ENCODE data around the gene CD300C.
"Not testable (repeated sequence)": the region's sequence is repeated elsewhere in the genome, so short reads cannot be mapped to it uniquely, and the experiment has no call there.

CD300C gene

GRCh38 chr17:74561586-74561985 is 15.7 kb upstream of the CD300C start:
- no peak for ATAC-seq
- no peak for DNase-seq

- DNase-seq: no peak
- no peak for ATAC-seq
Observed at GRCh38 chr17:74558882-74559519, 13.1 kb upstream of the CD300C start.

- ATAC-seq, DNase-seq: not testable (repeated sequence)
Observed at GRCh38 chr17:74558402-74558801, 12.5 kb upstream of the CD300C start.

GRCh38 chr17:74555427-74555940 is 9.6 kb upstream of the CD300C start:
- no peak for ATAC-seq
- no peak for DNase-seq

- no peak for ATAC-seq
- DNase-seq: no peak
Observed at GRCh38 chr17:74554909-74555308, 9.0 kb upstream of the CD300C start.

- ATAC-seq: no peak
- no peak for DNase-seq
Observed at GRCh38 chr17:74552037-74552436, 6.1 kb upstream of the CD300C start.

GRCh38 chr17:74550602-74551001 is 4.7 kb upstream of the CD300C start:
- ATAC-seq: no peak
- DNase-seq: no peak

- DNase-seq: no peak
- ATAC-seq: no peak
Observed at GRCh38 chr17:74549343-74549742, 3.4 kb upstream of the CD300C start.

- no peak for ATAC-seq
- no peak for DNase-seq
Observed at GRCh38 chr17:74547736-74548135, 1.8 kb upstream of the CD300C start.

- no peak for ATAC-seq
- no peak for DNase-seq
Observed at GRCh38 chr17:74547264-74547663, 1.3 kb upstream of the CD300C start.

GRCh38 chr17:74546586-74546985 is 671 bp upstream of the CD300C start:
- ATAC-seq (no peak), DNase-seq (no peak)

- ATAC-seq: no peak
- DNase-seq: no peak
Observed at GRCh38 chr17:74544991-74545842, 698 bp downstream of the CD300C start.

- DNase-seq: no peak
- ATAC-seq: no peak
Observed at GRCh38 chr17:74543891-74544760, 1.8 kb downstream of the CD300C start.

GRCh38 chr17:74543406-74543805 is 2.5 kb downstream of the CD300C start:
- ATAC-seq: no peak

GRCh38 chr17:74542727-74543383 is 3.1 kb downstream of the CD300C start:
- no peak for DNase-seq
- ATAC-seq: no peak

More at GRCh38 chr17:74543406-74543805, 2.5 kb downstream of the CD300C start:
- no peak for DNase-seq

GRCh38 chr17:74542166-74542565 is 3.7 kb downstream of the CD300C start:
- DNase-seq (no peak), ATAC-seq (no peak)

GRCh38 chr17:74541176-74542111 is 4.5 kb downstream of the CD300C start:
- ATAC-seq (no peak), DNase-seq (no peak)

- DNase-seq: no peak
- no peak for ATAC-seq
Observed at GRCh38 chr17:74539281-74539820, 6.6 kb downstream of the CD300C start.

- ATAC-seq (no peak), DNase-seq (no peak)
Observed at GRCh38 chr17:74536890-74537289, 9.0 kb downstream of the CD300C start.

GRCh38 chr17:74532115-74532514 is 13.8 kb downstream of the CD300C start:
- DNase-seq (peak; percentile 31), ATAC-seq (peak; percentile 32)
